ENCODE measurements around the gene SCUBE1. TPM values are rescaled to one million over a fixed set of nuclear protein-coding genes. Genes with fewer than 3 reads are reported as not detected.
A peak's percentile ranks its signal among the peaks of the same experiment; 100 is the strongest.

SCUBE1 gene
- total RNA-seq = under 1 TPM; 0.48 to 0.98 (median 0.88) TPM

DNA sequence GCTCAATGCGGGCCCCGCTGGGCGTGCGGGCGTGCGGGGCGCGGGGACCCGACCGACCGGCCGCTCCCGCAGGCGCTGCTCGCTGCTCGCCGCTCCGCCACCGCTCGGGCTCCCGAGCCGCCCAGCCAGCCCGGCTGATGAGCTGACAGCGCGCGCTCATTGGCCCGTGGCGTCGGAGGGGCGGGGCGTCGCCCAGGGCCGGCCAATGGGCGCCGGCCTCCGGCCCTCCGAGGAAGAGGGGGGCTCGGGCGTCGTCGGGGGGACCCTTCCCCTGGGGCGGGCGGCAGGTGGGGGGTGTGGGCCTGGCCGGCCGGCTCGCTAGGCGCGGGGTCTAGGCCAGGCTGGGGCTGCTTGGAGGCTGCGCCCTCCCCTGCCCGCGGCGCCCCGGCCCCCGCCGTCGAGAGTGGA is at the start of gene SCUBE1:
TSS of gene SCUBE1 (minus strand) at position 111 of the 408 bp plus-strand sequence. CDS start 111 bp downstream, outside the sequence.
- Histone ChIP-seq H3K27ac (no peak within 1 kb of the TSS), H3K36me3 (no peaks in the 10 kb centered on the region), H3K27me3 (peaks cover 5 to 46% of the 10 kb centered on the region in 2 donors), H3K4me3 (peak within 1 kb of the TSS; percentile 12 to 68 (median 41)), H3K9me3 (no peaks in the 10 kb centered on the region), H3K4me1 (peaks cover 0 to 12% of the 10 kb centered on the region in 2 donors)
- TF ChIP-seq POLR2A (IDR thresholded peaks at IDR 0.05) (no peak), POLR2AphosphoS5 (IDR thresholded peaks at IDR 0.05) (no peak)
- TF ChIP-seq, protein P1, sequence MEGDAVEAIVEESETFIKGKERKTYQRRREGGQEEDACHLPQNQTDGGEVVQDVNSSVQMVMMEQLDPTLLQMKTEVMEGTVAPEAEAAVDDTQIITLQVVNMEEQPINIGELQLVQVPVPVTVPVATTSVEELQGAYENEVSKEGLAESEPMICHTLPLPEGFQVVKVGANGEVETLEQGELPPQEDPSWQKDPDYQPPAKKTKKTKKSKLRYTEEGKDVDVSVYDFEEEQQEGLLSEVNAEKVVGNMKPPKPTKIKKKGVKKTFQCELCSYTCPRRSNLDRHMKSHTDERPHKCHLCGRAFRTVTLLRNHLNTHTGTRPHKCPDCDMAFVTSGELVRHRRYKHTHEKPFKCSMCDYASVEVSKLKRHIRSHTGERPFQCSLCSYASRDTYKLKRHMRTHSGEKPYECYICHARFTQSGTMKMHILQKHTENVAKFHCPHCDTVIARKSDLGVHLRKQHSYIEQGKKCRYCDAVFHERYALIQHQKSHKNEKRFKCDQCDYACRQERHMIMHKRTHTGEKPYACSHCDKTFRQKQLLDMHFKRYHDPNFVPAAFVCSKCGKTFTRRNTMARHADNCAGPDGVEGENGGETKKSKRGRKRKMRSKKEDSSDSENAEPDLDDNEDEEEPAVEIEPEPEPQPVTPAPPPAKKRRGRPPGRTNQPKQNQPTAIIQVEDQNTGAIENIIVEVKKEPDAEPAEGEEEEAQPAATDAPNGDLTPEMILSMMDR (IDR thresholded peaks at IDR 0.05) = no peak
- intact Hi-C loops (cut with DNase I; ENCODE audit: low total_unique reads) = no loop called here
- DNase-seq (ENCODE audit: low spot score in 2 of 2) = peak in 1 of 2 donors; percentile 40

DNA sequence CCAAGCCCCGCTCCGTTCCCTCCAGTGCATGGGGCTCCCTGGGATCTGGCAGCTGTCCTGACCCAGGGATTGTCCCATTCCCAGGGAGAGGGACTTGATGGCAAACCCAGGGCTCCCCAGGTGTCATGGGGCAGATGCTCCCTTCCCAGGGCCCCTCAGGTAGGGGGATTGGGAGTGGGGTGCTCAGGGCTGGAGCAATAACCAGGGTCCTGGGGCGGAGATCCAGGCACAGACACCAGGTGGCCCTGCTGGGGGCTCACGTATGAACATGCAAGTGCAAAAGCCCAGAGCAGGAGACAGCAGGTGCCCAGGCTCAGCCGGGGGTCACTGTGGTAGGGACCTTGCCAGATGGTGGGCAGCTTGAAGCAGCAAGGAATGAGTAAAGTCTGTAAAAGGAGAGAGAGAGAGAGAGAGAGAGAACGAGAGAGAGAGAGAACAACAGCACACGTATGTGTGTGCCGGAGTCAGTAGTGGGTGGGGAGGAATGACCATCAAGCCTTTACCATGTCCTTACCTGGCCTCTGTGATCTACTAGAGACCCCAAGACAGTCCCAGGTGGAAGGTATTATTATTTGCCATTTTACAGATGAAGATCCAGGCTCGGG is 49.3 kb upstream of the SCUBE1 start:
- no peak for DNase-seq (ENCODE audit: low spot score in 2 of 2)
- no peak overlapping the region for H3K4me3 ChIP-seq
- no peaks in the 10 kb centered on the region for H3K9me3 ChIP-seq
- peaks cover 0 to 6% of the 10 kb centered on the region in 2 donors for H3K27me3 ChIP-seq
- intact Hi-C loops (cut with DNase I; ENCODE audit: low total_unique reads) = no loop called here
- no peak overlapping the region for H3K27ac ChIP-seq
- no peaks in the 10 kb centered on the region for H3K4me1 ChIP-seq
- H3K36me3 ChIP-seq = no peaks in the 10 kb centered on the region
- TF ChIP-seq POLR2AphosphoS5 (IDR thresholded peaks at IDR 0.05) (no peak), POLR2A (IDR thresholded peaks at IDR 0.05) (no peak)
- TF ChIP-seq, protein P1 (IDR thresholded peaks at IDR 0.05) = no peak

DNA sequence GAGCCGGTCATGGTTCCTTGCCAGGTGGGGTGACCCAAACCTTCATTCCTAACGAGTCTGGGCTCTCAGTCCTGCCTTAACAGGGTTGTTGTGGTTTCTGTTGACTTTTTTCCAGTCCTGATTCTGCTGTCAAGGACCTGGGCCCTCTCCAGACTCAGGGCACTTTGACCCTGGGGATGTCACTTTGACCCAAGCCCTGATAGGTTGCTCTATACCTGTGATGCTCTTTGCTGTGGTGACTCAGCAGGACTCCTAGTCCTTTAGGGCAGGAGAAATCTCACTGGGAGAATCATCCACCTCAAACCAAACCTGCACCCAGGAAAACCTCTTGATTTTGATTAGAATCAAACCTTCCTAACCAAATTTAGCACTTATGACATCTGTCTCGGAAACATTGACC is 48.1 kb upstream of the SCUBE1 start:
- no peak overlapping the region for H3K4me3 ChIP-seq
- intact Hi-C loops (cut with DNase I; ENCODE audit: low total_unique reads) = no loop called here
- TF ChIP-seq, protein P1 (IDR thresholded peaks at IDR 0.05) = no peak
- TF ChIP-seq POLR2A (IDR thresholded peaks at IDR 0.05) = no peak
- TF ChIP-seq POLR2AphosphoS5 (IDR thresholded peaks at IDR 0.05) = no peak
- H3K36me3 ChIP-seq = no peaks in the 10 kb centered on the region
- no peaks in the 10 kb centered on the region for H3K4me1 ChIP-seq
- H3K27me3 ChIP-seq = peaks cover 0 to 14% of the 10 kb centered on the region in 2 donors
- no peak for DNase-seq (ENCODE audit: low spot score in 2 of 2)
- H3K9me3 ChIP-seq = no peaks in the 10 kb centered on the region
- H3K27ac ChIP-seq = no peak overlapping the region

DNA sequence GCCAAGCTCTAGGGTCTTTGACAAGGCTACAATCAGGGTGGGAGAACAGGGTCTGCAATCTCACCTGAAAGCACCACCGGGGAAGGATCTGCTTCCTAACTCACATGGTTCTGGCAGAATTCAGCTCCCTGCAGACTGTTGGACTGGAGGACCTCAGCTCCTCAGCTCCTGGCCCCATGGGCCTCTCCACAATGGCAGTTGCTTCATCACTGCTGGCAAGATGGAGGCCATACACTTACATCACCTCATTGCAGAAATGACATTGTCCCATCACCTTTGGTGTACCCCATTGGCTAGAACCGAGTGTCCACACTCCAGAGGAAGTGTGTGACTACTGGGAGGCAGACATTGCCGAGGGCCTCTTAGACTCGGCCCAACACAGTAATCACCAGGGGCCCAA is 47.7 kb upstream of the SCUBE1 start:
- no peaks in the 10 kb centered on the region for H3K9me3 ChIP-seq
- no peaks in the 10 kb centered on the region for H3K4me1 ChIP-seq
- TF ChIP-seq POLR2A (IDR thresholded peaks at IDR 0.05) (no peak), POLR2AphosphoS5 (IDR thresholded peaks at IDR 0.05) (no peak)
- TF ChIP-seq, protein P1 (IDR thresholded peaks at IDR 0.05) = no peak
- no peaks in the 10 kb centered on the region for H3K36me3 ChIP-seq
- intact Hi-C loops (cut with DNase I; ENCODE audit: low total_unique reads) = no loop called here
- peaks cover 0 to 14% of the 10 kb centered on the region in 2 donors for H3K27me3 ChIP-seq
- H3K4me3 ChIP-seq = no peak overlapping the region
- no peak for DNase-seq (ENCODE audit: low spot score in 2 of 2)
- H3K27ac ChIP-seq = no peak overlapping the region

DNA sequence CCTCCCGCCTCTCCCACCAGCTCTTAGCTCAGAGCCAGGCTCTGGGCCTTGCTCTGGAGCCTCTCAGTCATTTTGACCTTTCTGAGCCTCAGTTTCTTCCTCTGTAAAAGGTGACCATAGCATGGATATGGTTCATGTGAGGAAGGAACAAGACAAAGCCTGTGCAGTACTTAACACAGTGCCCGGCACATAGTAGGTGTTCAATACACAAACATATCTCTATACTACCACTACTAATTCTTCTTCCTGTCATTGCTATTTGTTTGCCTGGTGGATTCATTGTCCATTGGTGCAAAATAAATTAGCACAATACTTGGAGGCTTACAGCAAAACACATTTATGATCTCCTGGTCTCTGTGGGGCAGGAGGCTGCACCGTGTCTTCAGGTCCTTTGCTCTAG is 47.0 kb upstream of the SCUBE1 start:
- intact Hi-C loops (cut with DNase I; ENCODE audit: low total_unique reads) = no loop called here
- DNase-seq (ENCODE audit: low spot score in 2 of 2) = no peak
- no peaks in the 10 kb centered on the region for H3K4me1 ChIP-seq
- no peaks in the 10 kb centered on the region for H3K9me3 ChIP-seq
- peaks cover 0 to 14% of the 10 kb centered on the region in 2 donors for H3K27me3 ChIP-seq
- no peak overlapping the region for H3K27ac ChIP-seq
- H3K4me3 ChIP-seq = no peak overlapping the region
- H3K36me3 ChIP-seq = no peaks in the 10 kb centered on the region
- TF ChIP-seq POLR2AphosphoS5 (IDR thresholded peaks at IDR 0.05) = no peak
- TF ChIP-seq POLR2A (IDR thresholded peaks at IDR 0.05) = no peak
- TF ChIP-seq, protein P1 (IDR thresholded peaks at IDR 0.05) = no peak
